Endodermal cell (in vitro differentiated cells): ENCODE data around the gene TAGAP. TPM values are rescaled to one million over a fixed set of nuclear protein-coding genes. Genes with fewer than 3 reads are reported as not detected.
"Not testable (repeated sequence)": the region's sequence is repeated elsewhere in the genome, so short reads cannot be mapped to it uniquely, and the experiment has no call there.

Experiments
- DNase-seq: peaks from one replicate; pipeline ENCODE4 v3.0.0-alpha.2; 2017
- H3K27ac ChIP-seq: 2 replicates; pipeline ENCODE4 v1.5.1; 2013; ENCODE audit warnings: mild to moderate bottlenecking, low read depth, low read length, moderate library complexity
- H3K27me3 ChIP-seq: 2 replicates; pipeline ENCODE4 v1.6.1; 2013; ENCODE audit warnings: mild to moderate bottlenecking, low read length, moderate library complexity; ENCODE audit not compliant: insufficient read depth, control insufficient read depth, poor library complexity, severe bottlenecking
- H3K36me3 ChIP-seq: 2 replicates; pipeline ENCODE4 v1.7.0; 2013; ENCODE audit warnings: mild to moderate bottlenecking, low read length, moderate library complexity; ENCODE audit not compliant: control insufficient read depth, insufficient read depth
- H3K4me1 ChIP-seq: one replicate; pipeline ENCODE4 v1.7.0; 2013; ENCODE audit warnings: low read length; ENCODE audit not compliant: control insufficient read depth, insufficient read depth
- H3K4me3 ChIP-seq: 2 replicates; pipeline ENCODE4 v1.5.1; 2013; ENCODE audit warnings: mild to moderate bottlenecking, low read length, moderate library complexity
- H3K9ac ChIP-seq: 2 replicates; pipeline ENCODE4 v1.6.1; 2013; ENCODE audit warnings: mild to moderate bottlenecking, low read length, moderate library complexity; ENCODE audit not compliant: poor library complexity, severe bottlenecking; ENCODE audit errors: extremely low read depth
- H3K9me3 ChIP-seq: 2 replicates; pipeline ENCODE4 v1.6.1; 2013; ENCODE audit warnings: mild to moderate bottlenecking, low read length, moderate library complexity; ENCODE audit not compliant: control insufficient read depth
- H3K27ac Mint-ChIP-seq: 2 replicates; pipeline ENCODE4 v1.8.0; 2020; ENCODE audit warnings: mixed read lengths
- H3K27me3 Mint-ChIP-seq: 2 replicates; pipeline ENCODE4 v1.8.0; 2021; ENCODE audit warnings: mild to moderate bottlenecking, mixed read lengths; ENCODE audit not compliant: insufficient read depth
- H3K36me3 Mint-ChIP-seq: 2 replicates; pipeline ENCODE4 v1.8.0; 2020; ENCODE audit warnings: low read depth, mixed read lengths
- H3K4me1 Mint-ChIP-seq: 2 replicates; pipeline ENCODE4 v1.8.0; 2020; ENCODE audit warnings: mixed read lengths
- H3K4me3 Mint-ChIP-seq: 2 replicates; pipeline ENCODE4 v1.8.0; 2020; ENCODE audit warnings: mild to moderate bottlenecking, moderate library complexity, mixed read lengths
- H3K9me3 Mint-ChIP-seq: 2 replicates; pipeline ENCODE4 v1.8.0; 2020; ENCODE audit warnings: mild to moderate bottlenecking, mixed read lengths
- CTCF ChIP-seq: fragments of 200-600 bp; sonication (generic); conservative IDR thresholded peaks from 2 replicates; pipeline ENCODE4 v1.5.0; 2021; ENCODE audit warnings: antibody characterized with exemption, mild to moderate bottlenecking
- WGBS, 2 experiments: methylation state at CpG; one replicate each; pipeline versions ENCODE4 v1.1.5 to v1.1.7; 2013; ENCODE audit warnings: missing lambda C conversion rate in 2 of 2, mixed read lengths in 1 of 2; ENCODE audit not compliant: insufficient coverage in 1 of 2, insufficient read length in 1 of 2; 5-methylcytosine and 5-hydroxymethylcytosine counted together
- total RNA-seq, 2 donors: library from RNA; stranded (reverse); fragmentation: NEBNext Ultra II Directional in 1 of 2; extraction: Animal tissue kit (Norgen Biotek cat#: 25700) in 1 of 2; gene quantifications; 2 replicates in 1 of 2; 3 replicates in 1 of 2; pipeline ENCODE4 v1.2.1, GENCODE V29; 2021

The TAGAP gene
- total RNA-seq, 2 donors from 2014 or later: 0.24 TPM; not detected in 1

- Mint-ChIP-seq H3K36me3 (no peaks in the 10 kb centered on the region), H3K9me3 (peaks cover 7% of the 10 kb centered on the region), H3K4me3 (no peak overlapping the region), H3K27ac (no peak overlapping the region), H3K4me1 (no peaks in the 10 kb centered on the region), H3K27me3 (no peaks in the 10 kb centered on the region)
- Histone ChIP-seq H3K9me3 (peaks cover 10% of the 10 kb centered on the region), H3K4me1 (no peaks in the 10 kb centered on the region), H3K27me3 (no peaks in the 10 kb centered on the region), H3K9ac (no peak overlapping the region), H3K36me3 (no peaks in the 10 kb centered on the region), H3K4me3 (no peak overlapping the region), H3K27ac (no peak overlapping the region)
- DNase-seq: no peak
- TF ChIP-seq CTCF: no peak
- WGBS, 2 experiments: 97 to 100% methylated on average over 4 to 5 of the region's 5 CpGs
Observed at GRCh38 chr6:159013229-159013628, 31.6 kb downstream of the TAGAP start.

GRCh38 chr6:159012201-159012600 is 32.6 kb downstream of the TAGAP start:
- H3K4me1 ChIP-seq: no peaks in the 10 kb centered on the region
- 91 to 94% methylated on average over 3 to 4 of the region's 4 CpGs for WGBS, 2 experiments
- no peak overlapping the region for H3K27ac ChIP-seq
- no peak for TF ChIP-seq CTCF
- Mint-ChIP-seq H3K4me1 (no peaks in the 10 kb centered on the region), H3K27me3 (no peaks in the 10 kb centered on the region), H3K36me3 (no peaks in the 10 kb centered on the region), H3K4me3 (no peak overlapping the region), H3K27ac (no peak overlapping the region), H3K9me3 (peaks cover 7% of the 10 kb centered on the region)
- no peak overlapping the region for H3K4me3 ChIP-seq
- no peaks in the 10 kb centered on the region for H3K36me3 ChIP-seq
- DNase-seq: no peak
- no peaks in the 10 kb centered on the region for H3K27me3 ChIP-seq
- no peak overlapping the region for H3K9ac ChIP-seq
- peaks cover 10% of the 10 kb centered on the region for H3K9me3 ChIP-seq

- H3K4me3 ChIP-seq, DNase-seq, H3K9me3 Mint-ChIP-seq, H3K4me1 ChIP-seq, H3K27ac ChIP-seq, H3K27me3 ChIP-seq, H3K36me3 Mint-ChIP-seq, H3K27me3 Mint-ChIP-seq, H3K4me1 Mint-ChIP-seq, H3K27ac Mint-ChIP-seq, H3K9ac ChIP-seq, H3K36me3 ChIP-seq, H3K9me3 ChIP-seq, H3K4me3 Mint-ChIP-seq: not testable (repeated sequence)
- 78 to 80% methylated on average over 6 to 7 of the region's 7 CpGs for WGBS, 2 experiments
Observed at GRCh38 chr6:159010037-159010612, 34.7 kb downstream of the TAGAP start.
